ENCODE data around the gene ALDH1A1.

The ALDH1A1 gene

DNA sequence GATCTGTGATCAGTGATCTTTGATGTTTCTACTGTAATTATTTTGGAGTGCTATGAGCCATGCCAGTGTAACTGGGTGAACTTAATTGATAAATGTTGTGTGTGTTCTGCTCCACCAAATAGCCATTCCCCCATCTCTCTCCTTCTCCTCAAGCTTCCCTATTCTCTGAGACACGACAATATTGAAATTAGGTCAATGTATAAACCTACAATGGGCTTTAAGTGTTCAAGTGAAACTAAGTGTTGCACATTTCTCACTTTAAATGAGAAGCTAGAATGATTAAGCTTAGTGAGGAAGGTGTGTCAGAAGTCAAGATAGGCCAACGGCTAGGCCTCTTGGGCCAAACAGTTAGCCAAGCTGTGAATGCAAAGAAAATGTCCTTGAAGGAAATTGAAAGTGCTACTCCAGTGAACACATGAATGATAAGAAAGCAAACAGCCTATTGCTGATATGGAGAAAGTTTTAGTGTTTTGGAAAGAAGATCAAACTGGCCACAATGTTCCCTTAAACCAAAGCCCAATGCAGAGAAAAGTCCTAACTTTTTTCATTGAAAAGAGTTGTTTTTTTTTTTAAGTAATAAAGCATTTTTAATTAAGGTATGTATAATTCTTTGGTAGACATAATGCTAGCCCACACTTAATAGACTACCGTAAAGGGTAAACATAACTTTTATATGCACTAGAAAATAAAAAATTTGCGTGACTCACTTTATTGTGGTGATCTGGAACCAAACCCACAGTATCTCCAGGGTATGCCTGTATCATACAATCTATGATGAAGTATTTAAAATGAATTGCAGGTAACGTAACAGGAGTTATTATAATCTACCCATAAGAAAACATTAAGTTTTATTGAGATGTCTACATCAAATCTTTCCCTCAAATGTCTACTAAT lies 42.5 kb upstream of the ALDH1A1 start:
- DNase-seq (ENCODE audit: low spot score) = no peak
- no peak for TF ChIP-seq CTCF (IDR thresholded peaks at IDR 0.05; ENCODE audit: borderline replicate concordance, control extremely low read depth, extremely low read depth, insufficient read depth, missing control alignments)
- in situ Hi-C loops (cut with MboI; ENCODE audit: low sequenced_read_pairs, unreplicated experiment) = no loop called here

GRCh38 chr9:72991772-72992171 lies 38.9 kb upstream of the ALDH1A1 start:
- in situ Hi-C loops (cut with MboI; ENCODE audit: low sequenced_read_pairs, unreplicated experiment) = no loop called here
- DNase-seq (ENCODE audit: low spot score) = no peak

DNA sequence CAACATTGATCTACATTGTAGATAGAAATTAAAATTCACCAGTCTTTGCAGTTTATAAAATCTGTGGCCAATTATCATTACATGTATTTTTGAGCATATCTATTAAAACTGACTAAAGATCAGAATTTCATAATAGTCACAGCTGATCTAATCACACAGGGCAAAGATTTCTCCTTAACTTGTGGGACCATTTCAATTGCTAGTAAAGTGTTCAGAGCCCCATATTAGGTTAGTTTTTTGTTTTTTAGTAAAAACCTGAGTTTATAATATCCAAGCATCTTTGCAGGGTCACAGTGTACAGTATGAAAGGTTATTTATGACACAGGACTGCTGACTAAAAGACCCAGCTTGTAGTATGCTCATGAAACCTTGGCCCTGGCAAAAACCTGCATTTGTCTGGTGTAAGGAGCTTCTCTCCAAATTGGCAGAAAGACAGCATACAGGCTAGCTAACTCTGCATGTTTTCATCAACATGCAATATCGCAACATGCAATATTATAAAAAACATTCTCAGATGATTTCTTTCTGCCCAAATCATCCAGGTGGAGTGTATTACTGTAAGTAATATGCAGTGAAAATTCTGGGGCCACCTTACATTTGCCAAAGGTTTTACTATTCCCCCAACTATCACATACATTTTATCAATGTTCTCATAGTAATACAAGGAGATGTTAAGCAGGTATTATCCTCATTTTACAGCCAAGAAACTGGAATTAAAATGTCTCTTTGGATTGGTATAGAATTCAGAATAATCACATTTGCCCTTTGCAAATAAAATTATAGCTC lies 37.7 kb upstream of the ALDH1A1 start:
- no peak for TF ChIP-seq CTCF (IDR thresholded peaks at IDR 0.05; ENCODE audit: borderline replicate concordance, control extremely low read depth, extremely low read depth, insufficient read depth, missing control alignments)

More at GRCh38 chr9:72991772-72992171, 38.9 kb upstream of the ALDH1A1 start:
- TF ChIP-seq CTCF (IDR thresholded peaks at IDR 0.05; ENCODE audit: borderline replicate concordance, control extremely low read depth, extremely low read depth, insufficient read depth, missing control alignments) = no peak

DNA sequence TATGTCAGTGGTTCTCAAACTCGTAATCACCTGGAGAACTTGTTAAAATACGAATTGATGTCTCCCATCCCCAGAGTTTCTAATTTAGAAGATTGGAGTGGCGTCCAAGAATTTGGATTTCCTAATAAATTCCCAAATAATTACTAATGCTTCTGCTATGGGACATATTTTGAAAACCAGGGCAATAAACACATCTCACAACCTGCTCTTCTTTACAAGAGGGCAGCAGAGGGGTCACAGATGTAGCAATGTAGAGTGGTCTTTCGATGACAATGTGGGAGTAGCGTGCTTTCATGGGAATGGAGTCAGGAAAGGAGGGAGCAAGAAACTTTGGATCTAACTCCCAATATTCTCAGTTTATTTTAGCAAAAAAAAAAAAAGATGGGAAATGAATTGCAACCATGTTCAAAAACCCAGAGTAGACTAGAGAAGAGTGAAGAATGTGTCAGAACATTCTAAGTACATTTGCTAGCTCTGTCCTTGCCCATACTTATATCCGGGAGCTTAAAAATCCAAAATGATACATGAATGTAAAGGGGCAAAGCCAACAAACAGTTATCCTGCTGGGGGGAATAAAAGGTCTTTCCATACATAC lies 33.8 kb upstream of the ALDH1A1 start:
- in situ Hi-C loops (cut with MboI; ENCODE audit: low sequenced_read_pairs, unreplicated experiment) = no loop called here

More for the DNA sequence above, 37.7 kb upstream of the ALDH1A1 start:
- in situ Hi-C loops (cut with MboI; ENCODE audit: low sequenced_read_pairs, unreplicated experiment) = no loop called here
- DNase-seq (ENCODE audit: low spot score) = no peak

GRCh38 chr9:72985746-72986145 lies 32.9 kb upstream of the ALDH1A1 start:
- TF ChIP-seq CTCF (IDR thresholded peaks at IDR 0.05; ENCODE audit: borderline replicate concordance, control extremely low read depth, extremely low read depth, insufficient read depth, missing control alignments) = no peak
- DNase-seq (ENCODE audit: low spot score) = no peak
- in situ Hi-C loops (cut with MboI; ENCODE audit: low sequenced_read_pairs, unreplicated experiment) = no loop called here

More for the DNA sequence above, 33.8 kb upstream of the ALDH1A1 start:
- DNase-seq (ENCODE audit: low spot score) = no peak
- TF ChIP-seq CTCF (IDR thresholded peaks at IDR 0.05; ENCODE audit: borderline replicate concordance, control extremely low read depth, extremely low read depth, insufficient read depth, missing control alignments) = no peak

GRCh38 chr9:72984991-72985390 lies 32.1 kb upstream of the ALDH1A1 start:
- DNase-seq (ENCODE audit: low spot score) = no peak
- TF ChIP-seq CTCF (IDR thresholded peaks at IDR 0.05; ENCODE audit: borderline replicate concordance, control extremely low read depth, extremely low read depth, insufficient read depth, missing control alignments) = no peak
- in situ Hi-C loops (cut with MboI; ENCODE audit: low sequenced_read_pairs, unreplicated experiment) = no loop called here
